HepG2 (cell line): ENCODE results near the gene ATAD1. TPM values are rescaled to one million over a fixed set of nuclear protein-coding genes. Genes with fewer than 3 reads are reported as not detected.

ENCODE experiments used
- ATAC-seq: fragments of 200-7000 bp; cut with Tn5 transposase; 3 replicates; pipeline ENCODE4 v1.9.1; 2020; ENCODE audit warnings: mild to moderate bottlenecking, moderate library complexity
- BruUV-seq: library from RNA; stranded (reverse); fragments of 400-500 nt; replicated peaks from 2 replicates; lab custom pipeline; 2021; lab: Mats Ljungman, UMichigan
- CTCF ChIA-PET: fragments of 300-600 bp; formaldehyde crosslinking; extraction: SDS; loops from one replicate; lab custom pipeline; 2021; ENCODE audit warnings: low total read pairs, inconsistent platforms, low intra/inter-chr PET ratio; lab: Yijun Ruan, JAX
- POLR2A ChIA-PET: fragments of 350-600 bp; sonication (Branson Sonifier 250); formaldehyde crosslinking; loops from one replicate; lab custom pipeline; 2020; ENCODE audit warnings: antibody characterized with exemption, inconsistent platforms; lab: Yijun Ruan, JAX
- DNase-seq: peaks from one replicate; pipeline ENCODE4 v3.0.0-alpha.2; 2015; ENCODE audit warnings: low spot score
- FAIRE-seq: peaks from 3 replicates; lab custom pipeline; 2011; peaks lifted over from hg19 to GRCh38; lab: Jason Lieb, UNC
- H2AFZ ChIP-seq: one replicate; pipeline ENCODE4 v1.6.1; 2011; ENCODE audit warnings: low read length, inconsistent platforms
- H3K27ac ChIP-seq: fragments of 300-600 bp; 3 replicates; pipeline ENCODE4 v1.8.0; 2011; ENCODE audit warnings: mixed run types, mild to moderate bottlenecking, mixed read lengths, low read length, inconsistent platforms; ENCODE audit not compliant: insufficient read depth; ENCODE audit errors: extremely low read length
- H3K27me3 ChIP-seq, 2 experiments: fragments of 200-600 bp in 1 of 2; 2 replicates in 1 of 2; 3 replicates in 1 of 2; pipeline versions ENCODE4 v1.6.0 to v1.8.0; 2011; ENCODE audit warnings: low read length in 2 of 2, mild to moderate bottlenecking in 2 of 2, moderate library complexity in 2 of 2, inconsistent platforms in 1 of 2; ENCODE audit not compliant: insufficient read depth in 2 of 2, control insufficient read depth in 1 of 2
- H3K36me3 ChIP-seq, 2 experiments: fragments of 200-600 bp in 1 of 2; replicated peaks in 1 of 2; 2 replicates in 1 of 2; 3 replicates in 1 of 2; pipeline versions ENCODE4 v1.5.1 to v1.8.0; 2011; ENCODE audit warnings: low read length in 2 of 2, inconsistent platforms in 1 of 2; ENCODE audit not compliant: insufficient read depth in 2 of 2, control insufficient read depth in 1 of 2
- H3K4me1 ChIP-seq: 2 replicates; pipeline ENCODE4 v1.5.1; 2012; ENCODE audit warnings: low read length, inconsistent platforms; ENCODE audit not compliant: insufficient read depth
- H3K4me2 ChIP-seq: 2 replicates; pipeline ENCODE4 v1.6.0; 2011; ENCODE audit warnings: low read depth, low read length, inconsistent platforms
- H3K4me3 ChIP-seq, 3 experiments: fragments of 200-600 bp in 1 of 3; sonication (generic), shearing (Covaris generic) in 1 of 3; replicated peaks in 1 of 3; 2 replicates each; pipeline ENCODE4 v1.5.1; 2011 to 2016; ENCODE audit warnings: low read length in 3 of 3, inconsistent platforms in 2 of 3, low read depth in 2 of 3, mild to moderate bottlenecking in 2 of 3, control low read depth in 1 of 3, mixed read lengths in 1 of 3; ENCODE audit not compliant: insufficient read depth in 1 of 3
- H3K79me2 ChIP-seq: one replicate; pipeline ENCODE4 v1.6.1; 2011; ENCODE audit warnings: low read length, inconsistent platforms; ENCODE audit not compliant: insufficient read depth
- H3K9ac ChIP-seq: 2 replicates; pipeline ENCODE4 v1.6.0; 2011; ENCODE audit warnings: mild to moderate bottlenecking, low read depth, low read length, inconsistent platforms; ENCODE audit not compliant: insufficient read depth
- H3K9me3 ChIP-seq: 2 replicates; pipeline ENCODE4 v1.5.1; 2012; ENCODE audit warnings: mild to moderate bottlenecking, low read length
- H4K20me1 ChIP-seq: 2 replicates; pipeline ENCODE4 v1.6.0; 2011; ENCODE audit warnings: inconsistent platforms, mild to moderate bottlenecking, low read length, moderate library complexity; ENCODE audit not compliant: insufficient read depth
- JUND ChIP-seq: sonication (generic); formaldehyde crosslinking; IDR thresholded peaks from 2 replicates; pipeline ENCODE4 v1.8.0; 2022; ENCODE audit warnings: mild to moderate bottlenecking, missing genetic modification reagents
- KDM2A ChIP-seq: sonication (generic); formaldehyde crosslinking; IDR thresholded peaks from 2 replicates; pipeline ENCODE4 v1.4.0; 2020; ENCODE audit warnings: low read depth, missing genetic modification reagents, borderline replicate concordance
- MED1 ChIP-seq: sonication (generic); formaldehyde crosslinking; IDR thresholded peaks from 2 replicates; pipeline ENCODE4 v1.4.0; 2020; ENCODE audit warnings: missing genetic modification reagents
- RARG ChIP-seq: sonication (generic); formaldehyde crosslinking; IDR thresholded peaks from 2 replicates; pipeline ENCODE4 v1.4.0; 2020; ENCODE audit warnings: low read depth, mild to moderate bottlenecking, missing genetic modification reagents
- SAFB2 ChIP-seq: sonication (generic); formaldehyde crosslinking; IDR thresholded peaks from 2 replicates; pipeline ENCODE4 v1.5.1; 2020; ENCODE audit warnings: missing genetic modification reagents, low read depth, mild to moderate bottlenecking, borderline replicate concordance
- SMARCE1 ChIP-seq: fragments of 450-650 bp; IDR thresholded peaks from 2 replicates; pipeline ENCODE4 v1.6.1; 2017; ENCODE audit warnings: borderline replicate concordance
- SMYD3 ChIP-seq: sonication (generic); formaldehyde crosslinking; IDR thresholded peaks from 2 replicates; pipeline ENCODE4 v1.8.1; 2023; ENCODE audit warnings: mild to moderate bottlenecking, missing genetic modification reagents
- TOPORS ChIP-seq: sonication (generic); formaldehyde crosslinking; IDR thresholded peaks from 2 replicates; pipeline ENCODE4 v1.8.0; 2023; ENCODE audit warnings: mild to moderate bottlenecking, missing genetic modification reagents
- ZNF263 ChIP-seq: sonication (generic); formaldehyde crosslinking; IDR thresholded peaks from 2 replicates; pipeline ENCODE4 v1.4.0; 2020; ENCODE audit warnings: missing genetic modification reagents
- ZNF484 ChIP-seq: sonication (generic); formaldehyde crosslinking; IDR thresholded peaks from 2 replicates; pipeline ENCODE4 v1.5.1; 2020; ENCODE audit warnings: mild to moderate bottlenecking, low read depth, missing genetic modification reagents, borderline replicate concordance
- WGBS: methylation state at CpG from one replicate; pipeline ENCODE4 v1.1.6; 2017; ENCODE audit warnings: low lambda C conversion rate; 5-methylcytosine and 5-hydroxymethylcytosine counted together
- in situ Hi-C: cut with HindIII; loops from 2 replicates; pipeline ENCODE4 v1.10.0; 2017; ENCODE audit warnings: low pct_unique_long_range_greater_than_20kb; ENCODE audit not compliant: extremely low pct_ligation_motif_present
- intact Hi-C: fragments of 100-400 bp; cut with micrococcal nuclease; formaldehyde crosslinking; loops from one replicate; pipeline ENCODE4 v1.10.0; 2022; ENCODE audit not compliant: unreplicated experiment
- polyA plus RNA-seq, 8 experiments: library from polyadenylated mRNA; depleted of rRNA in 3 of 8; stranded (reverse) in 7 of 8; unstranded in 1 of 8; fragments of >200 nt; fragmentation: Illumina TruSeq in 4 of 8; extraction: Trizol in 4 of 8; gene quantifications; 2 replicates each; pipeline versions ENCODE4 v1.2.1 to v1.2.3, GENCODE V29; 2011 to 2016; ENCODE audit warnings: low read depth in 4 of 8, missing spikeins in 1 of 8, mixed read lengths in 1 of 8; ENCODE audit not compliant: insufficient read depth in 1 of 8
- total RNA-seq, 5 experiments: library from RNA; depleted of rRNA; stranded (reverse); fragments of >200 nt; fragmentation: Illumina TruSeq; extraction: Trizol; gene quantifications; 2 replicates each; pipeline ENCODE4 v1.2.3, GENCODE V29; 2016; ENCODE audit warnings: low read depth in 1 of 5
- TF ChIP-seq, protein P1 (sequence below): sonication (generic); formaldehyde crosslinking; IDR thresholded peaks from 2 replicates; pipeline ENCODE4 v1.4.0; 2020; ENCODE audit warnings: missing genetic modification reagents
- TF ChIP-seq, protein P2 (sequence below): sonication (generic); formaldehyde crosslinking; IDR thresholded peaks from 2 replicates; pipeline ENCODE4 v1.4.0; 2020; ENCODE audit warnings: missing genetic modification reagents, low read depth, mild to moderate bottlenecking, borderline replicate concordance

The ATAD1 gene
- total and polyA plus RNA-seq, 2 of the 13 experiments (the other 11 are each of a cell fraction or from before 2014, with no cell fraction given), result 14.9 to 28.2 TPM

DNA sequence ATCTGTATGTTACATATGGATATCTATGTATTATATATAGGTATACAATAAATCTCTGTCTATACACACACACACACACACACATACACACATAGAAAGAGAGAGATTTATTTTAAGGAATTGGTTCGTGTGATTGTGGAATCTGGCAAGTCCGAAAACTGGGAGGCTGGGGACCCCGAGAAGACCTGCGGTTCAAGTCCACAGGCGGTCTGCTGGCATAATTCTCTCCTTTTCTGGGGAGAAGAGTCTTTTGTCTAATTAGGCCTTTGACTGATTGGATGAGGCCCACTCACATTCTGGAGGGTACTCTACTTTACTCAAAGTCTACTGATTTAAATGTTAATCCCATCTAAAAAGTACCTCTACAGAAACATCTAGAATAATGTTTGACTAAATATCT, 93.2 kb downstream of the ATAD1 start:
- no peak overlapping the region for H3K27ac ChIP-seq
- H3K4me1 ChIP-seq, result no peaks in the 10 kb centered on the region
- no peak overlapping the region for H3K4me2 ChIP-seq
- no peak overlapping the region for H2AFZ ChIP-seq
- H3K79me2 ChIP-seq, result no peaks in the 10 kb centered on the region
- no TSS peak for BruUV-seq
- POLR2A ChIA-PET, result no interaction called here
- no peak overlapping the region for H3K9ac ChIP-seq
- intact Hi-C loops, result no loop called here
- no peak overlapping the region for H3K4me3 ChIP-seq
- H3K36me3 ChIP-seq, result no peaks in the 10 kb centered on the region
- DNase-seq (no peak), ATAC-seq (no peak), FAIRE-seq (no peak)
- in situ Hi-C loops, result no loop called here
- CTCF ChIA-PET, result no interaction called here
- no peaks in the 10 kb centered on the region for H4K20me1 ChIP-seq
- WGBS, result 24% methylated on average over 5 of the region's 5 CpGs
- H3K27me3 ChIP-seq, result no peaks in the 10 kb centered on the region; a peak in 2 of 5 replicates
- H3K9me3 ChIP-seq, result no peaks in the 10 kb centered on the region
- TF ChIP-seq KDM2A (CRISPR knock-in tag) (no peak), RARG (no peak), SMARCE1 (no peak), ZNF263 (CRISPR knock-in tag) (no peak), SAFB2 (no peak), JUND (no peak), MED1 (no peak)
- TF ChIP-seq, all 625 proteins: peak for 0

DNA sequence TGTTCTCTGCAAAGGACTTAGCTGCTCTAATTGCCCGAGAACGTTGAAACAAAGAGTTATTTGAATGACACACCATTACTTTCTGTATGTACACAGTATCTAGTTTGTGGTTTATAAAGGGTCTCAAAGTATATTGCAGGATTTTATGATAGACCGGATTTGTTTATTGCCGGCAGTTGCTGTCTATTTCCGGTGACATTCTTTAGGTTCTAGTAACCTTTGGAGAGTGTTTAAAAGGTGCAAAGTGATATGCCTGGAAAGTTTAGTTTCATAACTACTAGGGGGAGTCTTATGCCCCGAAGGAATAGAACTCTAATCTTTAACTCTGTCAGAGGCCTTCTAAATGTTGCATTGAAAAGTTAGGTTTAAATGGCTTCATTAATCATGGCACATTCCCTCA, 94.5 kb downstream of the ATAD1 start:
- BruUV-seq, result no TSS peak
- Histone ChIP-seq H3K4me1 (no peaks in the 10 kb centered on the region), H3K4me2 (no peak overlapping the region), H3K27ac (no peak overlapping the region), H2AFZ (no peak overlapping the region), H3K79me2 (no peaks in the 10 kb centered on the region), H3K9ac (no peak overlapping the region), H4K20me1 (no peaks in the 10 kb centered on the region), H3K27me3 (no peaks in the 10 kb centered on the region; a peak in 2 of 5 replicates), H3K36me3 (no peaks in the 10 kb centered on the region), H3K4me3 (no peak overlapping the region), H3K9me3 (no peaks in the 10 kb centered on the region)
- DNase-seq (no peak), ATAC-seq (no peak), FAIRE-seq (no peak)
- WGBS, result 16% methylated on average over 6 of the region's 6 CpGs
- intact Hi-C loops (no loop called here), in situ Hi-C loops (no loop called here)
- CTCF ChIA-PET, result no interaction called here
- POLR2A ChIA-PET, result no interaction called here
- TF ChIP-seq, protein P1, sequence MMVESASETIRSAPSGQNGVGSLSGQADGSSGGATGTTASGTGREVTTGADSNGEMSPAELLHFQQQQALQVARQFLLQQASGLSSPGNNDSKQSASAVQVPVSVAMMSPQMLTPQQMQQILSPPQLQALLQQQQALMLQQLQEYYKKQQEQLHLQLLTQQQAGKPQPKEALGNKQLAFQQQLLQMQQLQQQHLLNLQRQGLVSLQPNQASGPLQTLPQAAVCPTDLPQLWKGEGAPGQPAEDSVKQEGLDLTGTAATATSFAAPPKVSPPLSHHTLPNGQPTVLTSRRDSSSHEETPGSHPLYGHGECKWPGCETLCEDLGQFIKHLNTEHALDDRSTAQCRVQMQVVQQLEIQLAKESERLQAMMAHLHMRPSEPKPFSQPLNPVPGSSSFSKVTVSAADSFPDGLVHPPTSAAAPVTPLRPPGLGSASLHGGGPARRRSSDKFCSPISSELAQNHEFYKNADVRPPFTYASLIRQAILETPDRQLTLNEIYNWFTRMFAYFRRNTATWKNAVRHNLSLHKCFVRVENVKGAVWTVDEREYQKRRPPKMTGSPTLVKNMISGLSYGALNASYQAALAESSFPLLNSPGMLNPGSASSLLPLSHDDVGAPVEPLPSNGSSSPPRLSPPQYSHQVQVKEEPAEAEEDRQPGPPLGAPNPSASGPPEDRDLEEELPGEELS (CRISPR knock-in tag), result no peak
- TF ChIP-seq ZNF484 (CRISPR knock-in tag), result no peak
- TF ChIP-seq TOPORS (CRISPR knock-in tag), result no peak
- TF ChIP-seq, protein P2, sequence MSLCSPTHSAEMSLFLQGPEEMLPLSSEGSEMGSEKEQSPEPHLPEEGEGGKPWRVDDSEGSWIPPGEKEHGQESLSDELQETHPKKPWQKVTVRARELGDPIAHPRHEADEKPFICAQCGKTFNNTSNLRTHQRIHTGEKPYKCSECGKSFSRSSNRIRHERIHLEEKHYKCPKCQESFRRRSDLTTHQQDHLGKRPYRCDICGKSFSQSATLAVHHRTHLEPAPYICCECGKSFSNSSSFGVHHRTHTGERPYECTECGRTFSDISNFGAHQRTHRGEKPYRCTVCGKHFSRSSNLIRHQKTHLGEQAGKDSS (CRISPR knock-in tag), result no peak
- TF ChIP-seq SMYD3 (CRISPR knock-in tag), result no peak
